Measurements from ENCODE around the gene CAMK1G.

Gene CAMK1G

GRCh38 chr1:209600541-209600940 lies 17.0 kb downstream of the CAMK1G start:
- H3K4me3 ChIP-seq (ENCODE audit: low read length): no peak overlapping the region
- TF ChIP-seq ZNF274 (IDR thresholded peaks at IDR 0.05; ENCODE audit: low read depth, low read length): no peak

- H3K4me3 ChIP-seq (ENCODE audit: low read length): no peak overlapping the region
- no peak for TF ChIP-seq ZNF274 (IDR thresholded peaks at IDR 0.05; ENCODE audit: low read depth, low read length)
Measured at GRCh38 chr1:209601809-209602657, 18.5 kb downstream of the CAMK1G start.

GRCh38 chr1:209603877-209604276 lies 20.4 kb downstream of the CAMK1G start:
- no peak overlapping the region for H3K4me3 ChIP-seq (ENCODE audit: low read length)
- TF ChIP-seq ZNF274 (IDR thresholded peaks at IDR 0.05; ENCODE audit: low read depth, low read length): no peak

- no peak overlapping the region for H3K4me3 ChIP-seq (ENCODE audit: low read length)
- TF ChIP-seq ZNF274 (IDR thresholded peaks at IDR 0.05; ENCODE audit: low read depth, low read length): no peak
Measured at GRCh38 chr1:209607102-209607794, 23.7 kb downstream of the CAMK1G start.

GRCh38 chr1:209607795-209608178 lies 24.3 kb downstream of the CAMK1G start:
- no peak for TF ChIP-seq ZNF274 (IDR thresholded peaks at IDR 0.05; ENCODE audit: low read depth, low read length)
- H3K4me3 ChIP-seq (ENCODE audit: low read length): no peak overlapping the region

- TF ChIP-seq ZNF274 (IDR thresholded peaks at IDR 0.05; ENCODE audit: low read depth, low read length): no peak
- no peak overlapping the region for H3K4me3 ChIP-seq (ENCODE audit: low read length)
Measured at GRCh38 chr1:209609041-209609790, 25.7 kb downstream of the CAMK1G start.

- no peak overlapping the region for H3K4me3 ChIP-seq (ENCODE audit: low read length)
- no peak for TF ChIP-seq ZNF274 (IDR thresholded peaks at IDR 0.05; ENCODE audit: low read depth, low read length)
Measured at GRCh38 chr1:209609791-209610630, 26.5 kb downstream of the CAMK1G start.

- TF ChIP-seq ZNF274 (IDR thresholded peaks at IDR 0.05; ENCODE audit: low read depth, low read length): no peak
- no peak overlapping the region for H3K4me3 ChIP-seq (ENCODE audit: low read length)
Measured at GRCh38 chr1:209610631-209610905, 27.1 kb downstream of the CAMK1G start.

GRCh38 chr1:209611771-209612570 lies 28.5 kb downstream of the CAMK1G start:
- H3K4me3 ChIP-seq (ENCODE audit: low read length): no peak overlapping the region
- TF ChIP-seq ZNF274 (IDR thresholded peaks at IDR 0.05; ENCODE audit: low read depth, low read length): no peak

- no peak for TF ChIP-seq ZNF274 (IDR thresholded peaks at IDR 0.05; ENCODE audit: low read depth, low read length)
- no peak overlapping the region for H3K4me3 ChIP-seq (ENCODE audit: low read length)
Measured at GRCh38 chr1:209612646-209613399, 29.3 kb downstream of the CAMK1G start.

- H3K4me3 ChIP-seq (ENCODE audit: low read length): no peak overlapping the region
- no peak for TF ChIP-seq ZNF274 (IDR thresholded peaks at IDR 0.05; ENCODE audit: low read depth, low read length)
Measured at GRCh38 chr1:209613400-209614150, 30.1 kb downstream of the CAMK1G start.

- no peak for TF ChIP-seq ZNF274 (IDR thresholded peaks at IDR 0.05; ENCODE audit: low read depth, low read length)
Measured at GRCh38 chr1:209614151-209614420, 30.6 kb downstream of the CAMK1G start.

More at GRCh38 chr1:209614151-209614420, 30.6 kb downstream of the CAMK1G start:
- no peak overlapping the region for H3K4me3 ChIP-seq (ENCODE audit: low read length)
